COLO829 (cell line): ENCODE results near the gene TSEN34.
"Not testable (repeated sequence)": the region's sequence is repeated elsewhere in the genome, so short reads cannot be mapped to it uniquely, and the experiment has no call there.

Experiments
- DNase-seq: peaks from one replicate; pipeline ENCODE4 v3.0.0; 2012; ENCODE audit warnings: low spot score

Gene TSEN34

DNA sequence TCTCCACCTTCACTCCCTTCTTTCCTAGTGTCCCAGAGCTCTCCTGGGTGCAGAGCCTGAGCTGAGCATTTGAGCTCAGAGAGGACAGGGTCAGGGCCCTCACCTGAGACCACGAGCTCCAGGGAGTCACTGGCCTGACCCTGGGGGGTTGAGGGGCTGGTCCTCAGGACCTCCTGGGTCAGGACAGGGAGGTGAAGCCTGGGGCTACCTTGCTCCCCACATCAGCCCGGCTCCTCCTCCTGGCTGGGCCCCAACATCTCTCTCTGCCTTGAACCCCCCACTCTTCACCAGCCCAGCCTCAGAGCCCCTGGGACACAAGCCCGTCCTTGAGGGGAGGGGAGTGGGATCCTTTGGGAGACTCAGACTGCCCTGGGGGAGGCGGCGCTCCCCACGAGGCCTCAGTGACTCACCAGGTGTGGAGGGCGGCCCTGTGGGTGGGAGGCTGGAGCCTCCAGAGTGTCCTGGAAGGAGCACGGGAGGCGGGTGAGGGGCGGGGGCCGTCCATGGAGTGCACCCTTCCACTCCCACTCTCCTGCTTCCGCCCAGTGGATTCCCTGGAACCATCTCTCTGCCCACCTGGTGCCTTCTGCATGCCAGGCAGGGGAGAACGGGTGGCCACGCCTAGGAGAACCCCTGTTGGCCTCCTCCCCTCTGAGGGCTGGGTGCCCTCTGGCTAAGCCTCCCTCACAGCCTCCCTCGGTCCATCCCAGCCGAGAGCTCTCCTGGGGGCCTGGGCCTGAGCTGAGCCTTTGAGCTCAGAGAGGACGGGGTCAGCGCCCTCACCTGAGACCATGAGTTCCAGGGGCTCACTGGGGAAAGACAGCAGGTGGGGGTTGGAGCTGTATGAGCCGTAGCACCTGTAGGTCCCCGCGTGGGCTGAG lies 48.6 kb downstream of the TSEN34 start:
- not testable (repeated sequence) for DNase-seq

DNA sequence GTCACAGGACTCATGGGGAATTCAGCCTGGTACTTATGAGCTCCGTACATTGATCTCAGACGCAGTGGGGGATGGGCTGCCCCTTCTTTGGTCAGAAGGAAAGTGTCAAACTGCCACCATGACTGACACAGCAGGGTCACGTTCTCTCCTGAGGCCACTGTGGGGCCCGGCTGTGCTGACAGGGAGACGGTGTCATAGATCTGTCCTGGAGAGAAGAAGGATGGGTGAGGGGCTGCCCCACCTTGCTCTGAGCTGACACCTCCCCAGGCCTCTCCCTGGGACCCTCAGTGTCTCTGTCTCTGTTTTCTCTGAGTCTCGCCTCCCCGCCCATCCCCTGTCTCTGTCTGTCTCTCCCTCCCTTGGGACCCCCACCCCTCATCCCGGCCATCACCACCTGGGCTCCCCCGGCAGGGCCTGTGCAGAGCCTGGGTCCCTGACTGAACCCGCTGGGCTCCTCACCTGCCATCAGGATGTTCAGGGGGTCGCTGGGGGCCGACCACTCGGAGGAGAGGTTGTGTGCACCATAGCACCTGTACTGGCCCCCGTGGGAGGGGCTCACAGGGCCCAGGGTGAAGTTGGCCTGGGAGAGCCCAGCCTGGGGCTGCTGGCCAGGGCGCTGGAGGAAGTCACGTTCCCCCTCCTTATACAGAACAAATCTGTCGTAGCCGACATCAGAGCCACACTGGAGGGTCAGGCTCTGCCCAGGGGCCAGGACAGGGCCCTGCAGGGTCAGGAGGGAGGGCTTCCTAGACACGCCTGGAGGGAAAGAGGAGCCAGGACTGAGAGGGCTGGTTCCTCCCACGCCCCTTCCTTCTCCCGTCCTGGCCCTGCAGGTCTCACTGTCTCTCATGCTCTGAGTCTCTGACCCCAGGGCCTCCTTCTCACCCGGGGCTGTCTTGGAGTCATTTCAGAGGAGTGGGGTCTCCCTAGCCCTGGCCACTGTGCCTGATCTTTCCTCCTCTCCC lies 49.5 kb downstream of the TSEN34 start:
- not testable (repeated sequence) for DNase-seq

DNA sequence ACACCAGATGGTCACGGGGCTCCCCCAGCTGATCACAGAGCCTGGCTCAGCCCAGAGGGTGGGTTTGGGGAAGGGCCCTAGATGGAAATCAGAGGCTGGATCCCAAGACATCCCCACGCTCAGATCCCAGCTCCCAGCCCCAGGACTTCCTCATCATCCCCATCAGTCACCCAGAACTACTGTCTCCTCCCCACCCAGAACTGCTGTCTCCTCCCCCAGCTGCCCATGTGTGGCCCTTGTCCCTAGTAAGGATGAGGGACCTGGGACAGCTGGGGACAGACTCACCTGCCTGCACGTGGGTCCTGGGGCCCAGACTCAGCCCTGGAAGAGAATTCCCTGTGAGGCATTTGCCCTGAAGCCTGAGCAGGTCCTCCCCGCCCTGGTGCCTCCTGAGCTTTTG lies 51.1 kb downstream of the TSEN34 start:
- DNase-seq = not testable (repeated sequence)

DNA sequence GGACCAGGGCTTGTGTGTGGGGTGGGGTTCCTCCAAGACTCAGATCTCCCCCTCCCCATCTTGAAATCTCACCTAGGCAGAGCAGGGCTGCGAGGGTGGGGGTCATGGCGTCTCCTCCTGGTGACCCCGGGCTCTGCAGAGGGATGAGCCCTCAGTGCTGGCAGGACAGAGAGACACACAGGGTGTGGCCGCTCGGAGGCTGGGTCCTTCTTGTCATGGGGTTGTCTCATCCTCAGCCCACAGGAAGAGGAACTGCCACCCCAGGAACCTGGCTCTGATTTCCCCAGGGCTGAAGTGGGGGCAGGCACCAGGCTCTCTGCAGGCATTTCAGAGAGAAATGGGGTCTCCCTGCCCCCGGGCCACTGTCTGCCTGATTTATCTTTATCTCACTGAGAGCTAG lies 51.5 kb downstream of the TSEN34 start, which contains the start of gene LILRA6:
Gene LILRA6 (minus strand): TSS at position 145 of the 400 bp plus-strand sequence.
- not testable (repeated sequence) for DNase-seq

DNA sequence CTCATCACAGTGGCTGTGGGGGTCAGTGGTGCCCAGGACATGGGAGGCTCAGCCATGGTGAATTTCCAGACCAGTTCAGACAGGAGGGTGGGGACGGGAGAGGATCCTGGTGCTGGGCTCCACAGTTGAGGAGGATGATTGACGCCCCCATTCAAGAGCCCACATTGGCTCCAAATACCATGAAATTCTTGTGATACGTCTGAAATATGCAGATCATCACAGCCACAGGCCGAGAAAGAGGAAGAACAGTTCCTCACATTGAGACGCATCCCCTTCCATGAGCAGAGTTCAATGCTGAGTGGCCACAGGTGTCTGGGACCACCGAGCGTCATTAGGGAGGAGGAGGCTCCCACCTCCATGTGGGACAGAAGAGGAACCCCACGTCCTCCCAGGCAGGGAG lies 52.7 kb downstream of the TSEN34 start:
- DNase-seq = not testable (repeated sequence)
